Fibroblast of lung (primary cell): Measurements from ENCODE around the gene SPIN1. TPM values are rescaled to one million over a fixed set of nuclear protein-coding genes. Genes with fewer than 3 reads are reported as not detected.

Experiments
- DNase-seq, 2 donors: peaks; one replicate each; pipeline versions ENCODE4 v3.0.0 to v3.0.0-alpha.2; 2010; ENCODE audit warnings: low read depth in 2 of 2
- H2AFZ ChIP-seq: 2 replicates; pipeline ENCODE4 v1.5.1; 2012; ENCODE audit warnings: low read length, control low read depth, inconsistent platforms
- H3K27ac ChIP-seq: 2 replicates; pipeline ENCODE4 v1.5.1; 2011; ENCODE audit warnings: low read length, control low read depth; ENCODE audit not compliant: insufficient read depth
- H3K27me3 ChIP-seq: 2 replicates; pipeline ENCODE4 v1.5.1; 2011; ENCODE audit warnings: mild to moderate bottlenecking, low read length; ENCODE audit not compliant: control insufficient read depth, insufficient read depth
- H3K36me3 ChIP-seq: 2 replicates; pipeline ENCODE4 v1.5.1; 2011; ENCODE audit warnings: low read length; ENCODE audit not compliant: control insufficient read depth, insufficient read depth
- H3K4me1 ChIP-seq: 2 replicates; pipeline ENCODE4 v1.5.1; 2011; ENCODE audit warnings: low read length; ENCODE audit not compliant: control insufficient read depth, insufficient read depth; ENCODE audit errors: extremely low read depth
- H3K4me2 ChIP-seq: 2 replicates; pipeline ENCODE4 v1.5.1; 2011; ENCODE audit warnings: low read length, control low read depth; ENCODE audit not compliant: insufficient read depth; ENCODE audit errors: extremely low read depth
- H3K4me3 ChIP-seq, 4 experiments: fragments of 200-600 bp in 1 of 4; sonication (generic) in 1 of 4; replicated peaks in 1 of 4; 2 replicates each; pipeline ENCODE4 v1.5.1; 2011 to 2016; ENCODE audit warnings: low read length in 4 of 4, low read depth in 3 of 4, mild to moderate bottlenecking in 3 of 4, control low read depth in 2 of 4, inconsistent platforms in 1 of 4, mixed read lengths in 1 of 4; ENCODE audit not compliant: insufficient read depth in 1 of 4; ENCODE audit errors: control extremely low read depth in 1 of 4
- H3K79me2 ChIP-seq: 2 replicates; pipeline ENCODE4 v1.5.1; 2012; ENCODE audit warnings: mild to moderate bottlenecking, low read length, inconsistent platforms; ENCODE audit not compliant: control insufficient read depth, insufficient read depth
- H3K9ac ChIP-seq: 2 replicates; pipeline ENCODE4 v1.5.1; 2011; ENCODE audit warnings: mild to moderate bottlenecking, low read length, control low read depth; ENCODE audit not compliant: insufficient read depth
- H3K9me3 ChIP-seq: 2 replicates; pipeline ENCODE4 v1.5.1; 2012; ENCODE audit warnings: low read depth, low read length; ENCODE audit not compliant: control insufficient read depth, insufficient read depth
- H4K20me1 ChIP-seq: 2 replicates; pipeline ENCODE4 v1.5.1; 2011; ENCODE audit warnings: low read length; ENCODE audit not compliant: control insufficient read depth, insufficient read depth; ENCODE audit errors: extremely low read depth
- CTCF ChIP-seq, 2 donors: IDR thresholded peaks in 1 of 2; conservative IDR thresholded peaks in 1 of 2; 1 replicate in 1 of 2; 2 replicates in 1 of 2; pipeline ENCODE4 v1.5.1; 2011 to 2012; ENCODE audit warnings: low read length in 2 of 2, control low read depth in 1 of 2, inconsistent platforms in 1 of 2, low read depth in 1 of 2, mild to moderate bottlenecking in 1 of 2
- EZH2 ChIP-seq: IDR thresholded peaks from 2 replicates; pipeline ENCODE4 v1.5.1; 2012; ENCODE audit warnings: low read length, control low read depth, mild to moderate bottlenecking; ENCODE audit errors: missing control alignments
- polyA plus RNA-seq, 2 donors: library from polyadenylated mRNA; depleted of rRNA in 1 of 2; stranded (reverse) in 1 of 2; unstranded in 1 of 2; fragments of >200 nt; gene quantifications; 2 replicates each; pipeline ENCODE4 v1.2.1, GENCODE V29; 2011 to 2012; ENCODE audit warnings: missing spikeins in 1 of 2
- total RNA-seq: library from RNA; depleted of rRNA; stranded (reverse); fragments of >200 nt; gene quantifications from 2 replicates; pipeline ENCODE4 v1.2.1, GENCODE V29; 2014

SPIN1 gene
- total and polyA plus RNA-seq, 2 donors (not counting 1 experiment from before 2014, with no cell fraction given) = 96.9 to 121 TPM

DNA sequence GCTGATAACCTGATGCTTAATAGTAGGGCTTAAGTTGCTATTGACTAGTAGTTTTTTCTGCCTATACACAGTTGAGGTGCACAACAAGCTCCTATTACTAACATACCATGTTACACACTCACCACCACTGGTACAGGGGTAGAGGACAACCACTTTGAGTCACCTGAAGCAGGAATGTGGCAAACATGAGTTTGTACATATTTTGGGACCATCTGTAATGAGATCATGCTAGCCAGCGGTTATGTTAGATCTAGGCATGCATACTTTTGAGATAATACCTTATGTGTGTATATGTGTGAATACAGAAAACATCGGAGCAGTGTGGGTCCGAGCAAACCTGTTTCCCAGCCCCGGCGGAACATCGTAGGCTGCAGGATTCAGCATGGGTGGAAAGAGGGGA, 73.9 kb downstream of the SPIN1 start:
- H3K36me3 ChIP-seq = no peaks in the 10 kb centered on the region
- H3K27ac ChIP-seq = no peak overlapping the region
- H3K4me1 ChIP-seq = peaks cover 4% of the 10 kb centered on the region
- no peaks in the 10 kb centered on the region for H4K20me1 ChIP-seq
- no peaks in the 10 kb centered on the region for H3K27me3 ChIP-seq
- H3K9me3 ChIP-seq = no peaks in the 10 kb centered on the region
- H2AFZ ChIP-seq = no peak overlapping the region
- TF ChIP-seq EZH2 (no peak), CTCF (conservative IDR thresholded peaks at IDR 0.05 in 1 of 2, IDR thresholded peaks at IDR 0.05 in 1 of 2; ENCODE audit: low read depth in 1 of 2, low read length in 2 of 2) (no peak)
- no peak overlapping the region for H3K9ac ChIP-seq
- no peak overlapping the region for H3K4me3 ChIP-seq
- H3K79me2 ChIP-seq = peaks cover 14% of the 10 kb centered on the region
- peak in 1 of 2 donors; percentile 90 for DNase-seq
- no peak overlapping the region for H3K4me2 ChIP-seq

DNA sequence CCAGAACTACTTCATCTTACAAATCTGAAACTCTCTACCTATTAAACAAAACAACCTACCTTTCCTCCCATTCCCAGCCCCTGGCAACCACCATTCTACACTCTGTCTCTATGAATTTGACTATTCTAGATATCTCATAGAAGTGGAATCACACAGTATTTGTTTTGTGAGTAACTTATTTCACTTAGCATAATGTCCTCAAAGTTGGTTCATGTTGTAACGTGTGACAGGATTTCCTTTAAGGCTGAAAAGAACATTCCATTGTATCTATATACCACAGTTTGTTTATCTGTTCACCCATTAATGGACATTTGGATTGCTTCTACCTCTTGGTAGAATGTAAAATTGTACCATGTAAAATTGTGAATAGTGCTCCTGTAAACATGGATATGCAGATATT, 76.6 kb downstream of the SPIN1 start:
- Histone ChIP-seq H3K4me2 (no peak overlapping the region), H2AFZ (no peak overlapping the region), H4K20me1 (no peaks in the 10 kb centered on the region), H3K27ac (no peak overlapping the region), H3K79me2 (peaks cover 20% of the 10 kb centered on the region), H3K4me1 (peaks cover 4% of the 10 kb centered on the region), H3K9ac (no peak overlapping the region), H3K36me3 (no peaks in the 10 kb centered on the region), H3K4me3 (no peak overlapping the region), H3K9me3 (no peaks in the 10 kb centered on the region), H3K27me3 (no peaks in the 10 kb centered on the region)
- DNase-seq = no peak
- TF ChIP-seq CTCF (conservative IDR thresholded peaks at IDR 0.05 in 1 of 2, IDR thresholded peaks at IDR 0.05 in 1 of 2; ENCODE audit: low read depth in 1 of 2, low read length in 2 of 2) (no peak), EZH2 (no peak)

DNA sequence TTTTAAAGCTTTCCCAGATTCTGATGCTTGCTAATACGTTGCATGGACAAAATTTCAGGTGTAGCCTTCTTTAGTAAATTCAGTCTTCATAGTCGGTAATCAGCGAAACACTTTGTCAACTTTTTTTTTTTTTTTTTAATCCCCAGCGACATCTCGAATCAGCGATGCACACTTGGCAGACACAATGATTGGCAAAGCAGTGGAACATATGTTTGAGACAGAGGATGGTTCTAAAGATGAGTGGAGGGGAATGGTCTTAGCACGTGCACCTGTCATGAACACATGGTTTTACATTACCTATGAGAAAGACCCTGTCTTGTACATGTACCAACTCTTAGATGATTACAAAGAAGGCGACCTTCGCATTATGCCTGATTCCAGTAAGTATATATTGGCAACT, 80.0 kb downstream of the SPIN1 start:
- Histone ChIP-seq H3K36me3 (peaks cover 1% of the 10 kb centered on the region), H3K79me2 (peaks cover 16% of the 10 kb centered on the region)
- no peak for TF ChIP-seq EZH2
- no peak for TF ChIP-seq CTCF (conservative IDR thresholded peaks at IDR 0.05 in 1 of 2, IDR thresholded peaks at IDR 0.05 in 1 of 2; ENCODE audit: low read depth in 1 of 2, low read length in 2 of 2)

More for the DNA sequence above, 80.0 kb downstream of the SPIN1 start:
- H3K4me1 ChIP-seq = no peaks in the 10 kb centered on the region
- no peak for DNase-seq
- H3K9ac ChIP-seq = no peak overlapping the region
- no peak overlapping the region for H3K27ac ChIP-seq
- H3K4me3 ChIP-seq = no peak overlapping the region
- H3K27me3 ChIP-seq = no peaks in the 10 kb centered on the region
- no peaks in the 10 kb centered on the region for H4K20me1 ChIP-seq
- no peak overlapping the region for H3K4me2 ChIP-seq
- no peaks in the 10 kb centered on the region for H3K9me3 ChIP-seq
- no peak overlapping the region for H2AFZ ChIP-seq
